HepG2 (cell line): ENCODE measurements around the gene LDLRAD4. TPM values are rescaled to one million over a fixed set of nuclear protein-coding genes. Genes with fewer than 3 reads are reported as not detected.

ENCODE experiments used
- ATAC-seq: fragments of 200-7000 bp; cut with Tn5 transposase; 3 replicates; pipeline ENCODE4 v1.9.1; 2020; ENCODE audit warnings: mild to moderate bottlenecking, moderate library complexity
- BruUV-seq: library from RNA; stranded (reverse); fragments of 400-500 nt; replicated peaks from 2 replicates; lab custom pipeline; 2021; lab: Mats Ljungman, UMichigan
- CTCF ChIA-PET: fragments of 300-600 bp; formaldehyde crosslinking; extraction: SDS; loops from one replicate; lab custom pipeline; 2021; ENCODE audit warnings: low total read pairs, inconsistent platforms, low intra/inter-chr PET ratio; lab: Yijun Ruan, JAX
- POLR2A ChIA-PET: fragments of 350-600 bp; sonication (Branson Sonifier 250); formaldehyde crosslinking; loops from one replicate; lab custom pipeline; 2020; ENCODE audit warnings: antibody characterized with exemption, inconsistent platforms; lab: Yijun Ruan, JAX
- DNase-seq: peaks from one replicate; pipeline ENCODE4 v3.0.0-alpha.2; 2015; ENCODE audit warnings: low spot score
- FAIRE-seq: peaks from 3 replicates; lab custom pipeline; 2011; peaks lifted over from hg19 to GRCh38; lab: Jason Lieb, UNC
- H2AFZ ChIP-seq: one replicate; pipeline ENCODE4 v1.6.1; 2011; ENCODE audit warnings: low read length, inconsistent platforms
- H3K27ac ChIP-seq: fragments of 300-600 bp; 3 replicates; pipeline ENCODE4 v1.8.0; 2011; ENCODE audit warnings: mixed run types, mild to moderate bottlenecking, mixed read lengths, low read length, inconsistent platforms; ENCODE audit not compliant: insufficient read depth; ENCODE audit errors: extremely low read length
- H3K27me3 ChIP-seq, 2 experiments: fragments of 200-600 bp in 1 of 2; 2 replicates in 1 of 2; 3 replicates in 1 of 2; pipeline versions ENCODE4 v1.6.0 to v1.8.0; 2011; ENCODE audit warnings: low read length in 2 of 2, mild to moderate bottlenecking in 2 of 2, moderate library complexity in 2 of 2, inconsistent platforms in 1 of 2; ENCODE audit not compliant: insufficient read depth in 2 of 2, control insufficient read depth in 1 of 2
- H3K36me3 ChIP-seq, 2 experiments: fragments of 200-600 bp in 1 of 2; replicated peaks in 1 of 2; 2 replicates in 1 of 2; 3 replicates in 1 of 2; pipeline versions ENCODE4 v1.5.1 to v1.8.0; 2011; ENCODE audit warnings: low read length in 2 of 2, inconsistent platforms in 1 of 2; ENCODE audit not compliant: insufficient read depth in 2 of 2, control insufficient read depth in 1 of 2
- H3K4me1 ChIP-seq: 2 replicates; pipeline ENCODE4 v1.5.1; 2012; ENCODE audit warnings: low read length, inconsistent platforms; ENCODE audit not compliant: insufficient read depth
- H3K4me2 ChIP-seq: 2 replicates; pipeline ENCODE4 v1.6.0; 2011; ENCODE audit warnings: low read depth, low read length, inconsistent platforms
- H3K4me3 ChIP-seq, 3 experiments: fragments of 200-600 bp in 1 of 3; sonication (generic), shearing (Covaris generic) in 1 of 3; replicated peaks in 1 of 3; 2 replicates each; pipeline ENCODE4 v1.5.1; 2011 to 2016; ENCODE audit warnings: low read length in 3 of 3, inconsistent platforms in 2 of 3, low read depth in 2 of 3, mild to moderate bottlenecking in 2 of 3, control low read depth in 1 of 3, mixed read lengths in 1 of 3; ENCODE audit not compliant: insufficient read depth in 1 of 3
- H3K79me2 ChIP-seq: one replicate; pipeline ENCODE4 v1.6.1; 2011; ENCODE audit warnings: low read length, inconsistent platforms; ENCODE audit not compliant: insufficient read depth
- H3K9ac ChIP-seq: 2 replicates; pipeline ENCODE4 v1.6.0; 2011; ENCODE audit warnings: mild to moderate bottlenecking, low read depth, low read length, inconsistent platforms; ENCODE audit not compliant: insufficient read depth
- H3K9me3 ChIP-seq: 2 replicates; pipeline ENCODE4 v1.5.1; 2012; ENCODE audit warnings: mild to moderate bottlenecking, low read length
- H4K20me1 ChIP-seq: 2 replicates; pipeline ENCODE4 v1.6.0; 2011; ENCODE audit warnings: inconsistent platforms, mild to moderate bottlenecking, low read length, moderate library complexity; ENCODE audit not compliant: insufficient read depth
- ARNT2 ChIP-seq: sonication (generic); formaldehyde crosslinking; IDR thresholded peaks from 2 replicates; pipeline ENCODE4 v1.8.0; 2022; ENCODE audit warnings: mild to moderate bottlenecking, low read depth, missing genetic modification reagents, moderate library complexity
- BCL6 ChIP-seq: IDR thresholded peaks from 2 replicates; pipeline ENCODE4 v1.6.1; 2016; ENCODE audit warnings: missing genetic modification reagents, missing compliant biosample characterization
- DRAP1 ChIP-seq: IDR thresholded peaks from 2 replicates; pipeline ENCODE4 v1.6.1; 2016; ENCODE audit warnings: missing genetic modification reagents, missing compliant biosample characterization
- HIVEP1 ChIP-seq: sonication (generic); formaldehyde crosslinking; IDR thresholded peaks from 2 replicates; pipeline ENCODE4 v1.4.0; 2020; ENCODE audit warnings: mild to moderate bottlenecking, missing genetic modification reagents
- MAZ ChIP-seq, 2 experiments: sonication (generic) in 1 of 2; formaldehyde crosslinking in 1 of 2; IDR thresholded peaks; 2 replicates each; pipeline versions ENCODE4 v1.5.0 to v1.6.1; 2012 to 2020; ENCODE audit warnings: low read depth in 2 of 2, mild to moderate bottlenecking in 2 of 2, borderline replicate concordance in 1 of 2, improper control_type of control experiment in 1 of 2, low read length in 1 of 2, missing genetic modification reagents in 1 of 2, moderate library complexity in 1 of 2
- RXRA ChIP-seq: sonication (generic); formaldehyde crosslinking; IDR thresholded peaks from 2 replicates; pipeline ENCODE4 v1.5.1; 2020; ENCODE audit warnings: missing genetic modification reagents
- TARDBP ChIP-seq: sonication (generic); formaldehyde crosslinking; IDR thresholded peaks from 2 replicates; pipeline ENCODE4 v1.8.0; 2022; ENCODE audit warnings: mild to moderate bottlenecking, missing genetic modification reagents
- TCF7L2 ChIP-seq: IDR thresholded peaks from 2 replicates; pipeline ENCODE4 v1.6.1; 2011; ENCODE audit warnings: mild to moderate bottlenecking, low read depth, low read length, moderate library complexity
- YEATS4 ChIP-seq: sonication (generic); formaldehyde crosslinking; IDR thresholded peaks from 2 replicates; pipeline ENCODE4 v1.4.0; 2020; ENCODE audit warnings: missing genetic modification reagents, borderline replicate concordance
- ZNF383 ChIP-seq: sonication (generic); formaldehyde crosslinking; IDR thresholded peaks from 2 replicates; pipeline ENCODE4 v1.4.0; 2020; ENCODE audit warnings: missing genetic modification reagents, mild to moderate bottlenecking, borderline replicate concordance
- ZNF441 ChIP-seq: sonication (generic); formaldehyde crosslinking; IDR thresholded peaks from 2 replicates; pipeline ENCODE4 v1.7.0; 2021; ENCODE audit warnings: missing genetic modification reagents, borderline replicate concordance
- ZNF510 ChIP-seq: sonication (generic); formaldehyde crosslinking; IDR thresholded peaks from 2 replicates; pipeline ENCODE4 v1.4.0; 2020; ENCODE audit warnings: low read depth, mild to moderate bottlenecking, missing genetic modification reagents
- ZNF558 ChIP-seq: sonication (generic); formaldehyde crosslinking; IDR thresholded peaks from 2 replicates; pipeline ENCODE4 v1.9.0; 2022; ENCODE audit warnings: mild to moderate bottlenecking, missing genetic modification reagents, borderline replicate concordance
- ZNF564 ChIP-seq: sonication (generic); formaldehyde crosslinking; IDR thresholded peaks from 2 replicates; pipeline ENCODE4 v1.8.1; 2023; ENCODE audit warnings: mild to moderate bottlenecking, missing genetic modification reagents
- ZNF720 ChIP-seq: sonication (generic); formaldehyde crosslinking; IDR thresholded peaks from 2 replicates; pipeline ENCODE4 v1.4.0; 2020; ENCODE audit warnings: missing genetic modification reagents
- WGBS: methylation state at CpG from one replicate; pipeline ENCODE4 v1.1.6; 2017; ENCODE audit warnings: low lambda C conversion rate; 5-methylcytosine and 5-hydroxymethylcytosine counted together
- in situ Hi-C: cut with HindIII; loops from 2 replicates; pipeline ENCODE4 v1.10.0; 2017; ENCODE audit warnings: low pct_unique_long_range_greater_than_20kb; ENCODE audit not compliant: extremely low pct_ligation_motif_present
- intact Hi-C: fragments of 100-400 bp; cut with micrococcal nuclease; formaldehyde crosslinking; loops from one replicate; pipeline ENCODE4 v1.10.0; 2022; ENCODE audit not compliant: unreplicated experiment
- polyA plus RNA-seq, 8 experiments: library from polyadenylated mRNA; depleted of rRNA in 3 of 8; stranded (reverse) in 7 of 8; unstranded in 1 of 8; fragments of >200 nt; fragmentation: Illumina TruSeq in 4 of 8; extraction: Trizol in 4 of 8; gene quantifications; 2 replicates each; pipeline versions ENCODE4 v1.2.1 to v1.2.3, GENCODE V29; 2011 to 2016; ENCODE audit warnings: low read depth in 4 of 8, missing spikeins in 1 of 8, mixed read lengths in 1 of 8; ENCODE audit not compliant: insufficient read depth in 1 of 8
- total RNA-seq, 5 experiments: library from RNA; depleted of rRNA; stranded (reverse); fragments of >200 nt; fragmentation: Illumina TruSeq; extraction: Trizol; gene quantifications; 2 replicates each; pipeline ENCODE4 v1.2.3, GENCODE V29; 2016; ENCODE audit warnings: low read depth in 1 of 5

The LDLRAD4 gene
- total and polyA plus RNA-seq, 2 of the 13 experiments (the other 11 are each of a cell fraction or from before 2014, with no cell fraction given) = 13.6 to 20.9 TPM

- no peaks in the 10 kb centered on the region for H3K27me3 ChIP-seq
- CTCF ChIA-PET = no interaction called here
- H4K20me1 ChIP-seq = 0 out of 2 replicates have a peak, but pooled peaks cover 9% of the 10 kb centered on the region
- no peak overlapping the region for H3K4me2 ChIP-seq
- no peak overlapping the region for H3K27ac ChIP-seq
- in situ Hi-C loops = no loop called here
- H3K9me3 ChIP-seq = peaks cover 23% of the 10 kb centered on the region
- intact Hi-C loops = no loop called here
- FAIRE-seq = no peak
- H3K79me2 ChIP-seq = peaks cover 66% of the 10 kb centered on the region
- no peak for DNase-seq
- TF ChIP-seq TCF7L2 = no peak
- no peak for TF ChIP-seq ZNF564
- no peak for TF ChIP-seq ZNF558 (CRISPR knock-in tag)
- TF ChIP-seq TARDBP (CRISPR knock-in tag) = no peak
- TF ChIP-seq HIVEP1 (CRISPR knock-in tag) = no peak
- no peak for TF ChIP-seq MAZ (IDR thresholded peaks at IDR 0.05; ENCODE audit: borderline replicate concordance, low read depth, low read length)
- TF ChIP-seq MAZ (CRISPR knock-in tag; IDR thresholded peaks at IDR 0.05; ENCODE audit: low read depth) = no peak
- no peak for TF ChIP-seq BCL6
- no peak for TF ChIP-seq YEATS4 (CRISPR knock-in tag)
- no peak for TF ChIP-seq DRAP1 (CRISPR knock-in tag)
- no peak for TF ChIP-seq ARNT2 (CRISPR knock-in tag)
- TF ChIP-seq ZNF441 (CRISPR knock-in tag) = no peak
- no peak for TF ChIP-seq RXRA
- no peak for TF ChIP-seq ZNF383
- TF ChIP-seq ZNF510 (CRISPR knock-in tag) = no peak
- TF ChIP-seq ZNF720 (CRISPR knock-in tag) = no peak
- TF ChIP-seq, all 625 proteins: peak for 0
- no peaks in the 10 kb centered on the region for H3K4me1 ChIP-seq
- H3K36me3 ChIP-seq = peaks cover 4 to 5% of the 10 kb centered on the region in 2 experiments; a peak in 3 of 5 replicates
- ATAC-seq = no peak
- WGBS = 91% methylated on average over 3 of the region's 3 CpGs
- no peak overlapping the region for H2AFZ ChIP-seq
- H3K4me3 ChIP-seq = no peak overlapping the region
- POLR2A ChIA-PET = no interaction called here
- BruUV-seq = no TSS peak
- H3K9ac ChIP-seq = no peak overlapping the region
These were observed 478.4 kb downstream of the LDLRAD4 start for GRCh38 chr18:13696961-13697360.
